ENCODE measurements around the gene OPRD1. TPM values are rescaled to one million over a fixed set of nuclear protein-coding genes. Genes with fewer than 3 reads are reported as not detected.
A peak's percentile ranks its signal among the peaks of the same experiment; 100 is the strongest.

Gene OPRD1
- total RNA-seq, 6 experiments from 2014 or later: not detected

GRCh38 chr1:28914228-28915030 lies 102.5 kb downstream of the OPRD1 start, which contains the start of gene EPB41:
TSS of gene EPB41 (plus strand) at chr1:28914569. CDS start at chr1:28987438, 72,869 bp downstream.
- Histone ChIP-seq H3K9me3 (no peaks in the 10 kb centered on the region), H3K36me3 (peaks cover 0 to 5% (median 0%) of the 10 kb centered on the region in 4 donors), H3K4me1 (peaks cover 0 to 19% (median 3%) of the 10 kb centered on the region in 4 donors), H3K27me3 (no peaks in the 10 kb centered on the region), H3K27ac (peak within 1 kb of the TSS in 1 of 3 donors; percentile 47), H3K4me3 (peak within 1 kb of the TSS; percentile 55 to 69 (median 59))
- intact Hi-C loops (cut with DNase I): no loop called here
- DNase-seq (peak; percentile 90 to 93 (median 91)), ATAC-seq (peak; percentile 96 to 99 (median 98))
- TF ChIP-seq POLR2A (IDR thresholded peaks at IDR 0.05): peak; percentile 47
- no peak for TF ChIP-seq CTCF (IDR thresholded peaks at IDR 0.05)
- WGBS (ENCODE audit: insufficient coverage, low coverage, low lambda C conversion rate, missing lambda C conversion rate): 1% methylated on average over 20 of the region's 95 CpGs

- Histone ChIP-seq H3K36me3 (peaks cover 0 to 5% (median 0%) of the 10 kb centered on the region in 4 donors), H3K27me3 (no peaks in the 10 kb centered on the region), H3K4me3 (peak overlapping the region; percentile 55 to 69 (median 59)), H3K4me1 (peaks cover 0 to 19% (median 3%) of the 10 kb centered on the region in 4 donors), H3K9me3 (no peaks in the 10 kb centered on the region), H3K27ac (peak overlapping the region in 1 of 3 donors; percentile 47)
- intact Hi-C loops (cut with DNase I): no loop called here
- no peak for TF ChIP-seq CTCF (IDR thresholded peaks at IDR 0.05)
- TF ChIP-seq POLR2A (IDR thresholded peaks at IDR 0.05): no peak
- WGBS (ENCODE audit: insufficient coverage, low coverage, low lambda C conversion rate, missing lambda C conversion rate): 25% methylated on average over 25 of the region's 32 CpGs
- ATAC-seq: peak; percentile 3 to 15 (median 6)
- no peak for DNase-seq
Observed at GRCh38 chr1:28915031-28915895, 103.3 kb downstream of the OPRD1 start.

GRCh38 chr1:28917757-28918118 lies 105.8 kb downstream of the OPRD1 start:
- no peak for TF ChIP-seq CTCF (IDR thresholded peaks at IDR 0.05)
- no peak for TF ChIP-seq POLR2A (IDR thresholded peaks at IDR 0.05)
- DNase-seq (no peak), ATAC-seq (no peak)
- intact Hi-C loops (cut with DNase I): no loop called here
- Histone ChIP-seq H3K4me3 (no peak overlapping the region), H3K4me1 (peaks cover 0 to 19% (median 3%) of the 10 kb centered on the region in 4 donors), H3K9me3 (no peaks in the 10 kb centered on the region), H3K36me3 (peaks cover 0 to 5% (median 0%) of the 10 kb centered on the region in 4 donors), H3K27me3 (no peaks in the 10 kb centered on the region), H3K27ac (no peak overlapping the region)
- whole genome bisulfite sequencing (ENCODE audit: insufficient coverage, low coverage, low lambda C conversion rate, missing lambda C conversion rate): 64% methylated on average over 2 of the region's 2 CpGs

Small RNA genes lying within 50 kb of the gene (small RNA-seq; reads per million reads assigned to genes)
- 0 reads per million in 2 experiments for gene RF00019

Other genes with a start within 250 kb of the OPRD1 start
- 10 to 100 TPM in 1 of 6 experiments, 1 to 10 TPM in 2, under 1 TPM in 3; 0.28 to 12.0 (median 1.2) TPM for gene RAB42, start 219.9 kb upstream of the OPRD1 start, total RNA-seq
- gene TAF12, start 169.1 kb upstream of the OPRD1 start, total RNA-seq: 10 to 100 TPM in 4 of 6 experiments, 1 to 10 TPM in 2; 7.8 to 12.0 (median 10.3) TPM
- not detected for gene RNU11, start 163.6 kb upstream of the OPRD1 start, total RNA-seq
- gene GMEB1, start 143.4 kb upstream of the OPRD1 start, total RNA-seq: 1 to 10 TPM; 2.8 to 5.7 (median 4.6) TPM
- gene YTHDF2, start 75.2 kb upstream of the OPRD1 start, total RNA-seq: 10 to 100 TPM; 21.8 to 43.2 (median 31.7) TPM
- 10 to 100 TPM; 35.3 to 58.7 (median 49.2) TPM for gene EPB41, start 102.4 kb downstream of the OPRD1 start, total RNA-seq